HG03175 (cell line): ENCODE measurements around the gene EDN2.

Source experiments
- ATAC-seq: cut with Tn5 transposase; IDR thresholded peaks from one replicate; pipeline ENCODE4 v1.9.1; 2021; ENCODE audit warnings: mild to moderate bottlenecking, moderate library complexity; ENCODE audit not compliant: unreplicated experiment

Gene EDN2

GRCh38 chr1:41486053-41486370 lies 1.5 kb upstream of the EDN2 start:
- no peak for ATAC-seq

- ATAC-seq, result no peak
Observed at GRCh38 chr1:41485605-41486004, 1.1 kb upstream of the EDN2 start.

DNA sequence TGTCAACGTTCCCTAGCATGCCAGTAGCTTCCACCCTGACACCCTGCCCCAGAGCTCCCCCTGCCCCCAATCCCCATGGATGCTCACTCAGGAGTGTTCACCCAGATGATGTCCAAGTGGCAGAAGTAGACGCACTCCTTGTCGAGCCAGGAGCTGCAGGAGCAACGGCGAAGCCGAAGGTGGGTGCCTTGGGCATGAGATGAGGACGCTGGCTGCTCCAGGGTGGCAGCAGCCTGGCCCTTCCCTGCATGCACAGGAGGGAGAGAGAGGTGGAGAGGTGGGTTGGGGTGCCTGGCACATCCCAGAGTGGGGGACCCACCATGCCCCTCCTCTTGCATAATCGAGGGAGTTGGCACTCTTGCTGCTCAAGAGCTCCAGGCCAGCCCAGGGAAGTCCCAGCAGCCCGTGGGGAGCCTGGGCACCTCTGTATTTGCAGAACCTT lies 502 bp downstream of the EDN2 start:
- ATAC-seq, result no peak

- no peak for ATAC-seq
Observed at GRCh38 chr1:41483001-41483850, 1.3 kb downstream of the EDN2 start.

- no peak for ATAC-seq
Observed at GRCh38 chr1:41482001-41482765, 2.3 kb downstream of the EDN2 start.

GRCh38 chr1:41481109-41481775 lies 3.2 kb downstream of the EDN2 start:
- no peak for ATAC-seq

GRCh38 chr1:41480204-41481108 lies 4.0 kb downstream of the EDN2 start:
- ATAC-seq, result no peak

DNA sequence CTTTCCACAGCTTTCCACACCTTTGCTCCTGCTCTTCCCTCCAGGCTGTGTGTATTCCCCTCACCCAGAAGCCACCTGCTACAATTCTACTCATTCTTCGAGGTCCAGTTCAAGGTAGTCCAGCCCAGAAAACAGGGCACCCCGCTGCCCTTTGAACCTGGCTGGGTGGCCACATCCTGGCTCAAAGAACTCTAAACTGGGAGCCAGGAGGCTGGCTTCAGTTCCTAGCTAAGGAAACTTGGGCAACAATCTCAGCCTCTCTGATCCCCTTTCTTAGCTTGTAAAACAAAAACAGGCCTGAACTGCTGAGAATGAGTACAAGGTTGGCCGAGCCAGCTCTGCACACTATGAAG lies 4.7 kb downstream of the EDN2 start:
- no peak for ATAC-seq

DNA sequence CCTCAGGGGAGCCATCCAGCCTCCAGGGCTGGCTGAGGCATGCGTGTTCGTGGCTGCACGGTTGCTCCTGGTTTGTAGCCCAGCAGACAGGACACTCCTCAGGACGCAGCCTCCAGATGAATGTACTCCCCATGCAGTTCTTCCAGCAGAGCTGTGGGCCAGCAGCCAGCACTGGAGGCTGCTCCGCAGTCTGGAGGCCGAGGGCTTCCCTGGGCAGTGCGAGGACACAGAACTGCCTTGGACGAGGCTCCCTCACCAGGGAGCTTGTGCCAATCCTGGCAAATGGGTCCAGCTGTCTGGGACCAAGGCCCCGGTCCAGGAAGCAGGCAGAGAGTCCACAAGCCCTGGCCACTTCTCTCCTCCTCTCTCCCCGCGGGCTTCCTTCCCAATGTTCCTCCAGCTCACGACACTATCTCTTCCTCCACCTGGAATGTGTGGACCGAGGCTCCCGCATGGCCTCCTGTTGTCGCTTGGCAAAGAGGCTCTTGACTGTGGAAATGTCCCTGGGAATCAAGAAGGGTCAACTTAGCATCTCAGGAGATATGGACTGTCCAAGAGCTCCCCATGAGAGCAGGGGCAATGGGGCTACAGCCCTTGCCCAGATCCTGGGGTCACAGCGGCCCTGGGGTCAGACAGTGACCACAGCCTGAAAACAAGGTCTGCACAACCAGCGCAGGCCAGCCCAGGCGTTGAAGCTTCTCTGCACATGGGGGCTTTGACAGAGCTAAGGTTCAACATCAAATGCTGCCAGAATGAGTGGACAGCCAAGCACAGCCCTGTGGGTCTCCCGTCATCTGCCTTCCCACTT lies 5.3 kb downstream of the EDN2 start:
- no peak for ATAC-seq

- ATAC-seq, result no peak
Observed at GRCh38 chr1:41478118-41478748, 6.2 kb downstream of the EDN2 start.

GRCh38 chr1:41476807-41477361 lies 7.6 kb downstream of the EDN2 start:
- ATAC-seq, result no peak

DNA sequence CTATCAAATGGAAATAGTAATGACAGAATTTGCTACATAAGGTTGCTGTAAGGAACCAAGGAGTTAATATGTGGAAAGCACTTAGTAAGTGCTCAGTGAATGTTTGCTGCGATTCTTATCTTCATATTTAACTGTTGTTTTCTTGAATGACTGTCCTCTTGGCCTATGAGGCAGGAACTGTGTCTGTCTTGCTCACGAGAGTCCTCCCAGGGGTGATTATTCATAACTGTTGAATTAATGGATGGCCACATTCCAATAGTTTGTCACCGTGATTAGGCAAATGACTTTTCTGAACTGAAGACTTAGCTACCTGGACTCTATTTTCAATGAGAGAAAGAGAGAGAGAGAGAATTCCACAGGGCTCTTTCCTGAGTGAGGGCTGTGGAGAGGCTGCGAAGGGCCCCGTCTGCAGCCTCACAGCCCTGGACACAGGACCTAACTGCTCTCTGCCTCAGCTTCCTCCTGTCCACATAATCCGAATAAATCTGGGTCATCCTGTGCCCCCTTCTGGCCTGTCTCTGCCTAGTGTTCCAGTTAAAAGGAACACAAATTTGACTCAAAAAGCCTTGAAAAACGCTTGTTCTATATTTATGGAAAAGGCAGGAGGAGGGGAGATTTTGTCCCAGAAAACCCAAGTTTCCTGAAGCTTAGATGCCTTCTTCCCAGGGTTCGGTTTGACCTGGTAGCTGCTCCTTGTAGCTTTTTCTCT lies 8.5 kb downstream of the EDN2 start:
- ATAC-seq, result no peak

- ATAC-seq, result no peak
Observed at GRCh38 chr1:41475346-41475745, 9.1 kb downstream of the EDN2 start.

DNA sequence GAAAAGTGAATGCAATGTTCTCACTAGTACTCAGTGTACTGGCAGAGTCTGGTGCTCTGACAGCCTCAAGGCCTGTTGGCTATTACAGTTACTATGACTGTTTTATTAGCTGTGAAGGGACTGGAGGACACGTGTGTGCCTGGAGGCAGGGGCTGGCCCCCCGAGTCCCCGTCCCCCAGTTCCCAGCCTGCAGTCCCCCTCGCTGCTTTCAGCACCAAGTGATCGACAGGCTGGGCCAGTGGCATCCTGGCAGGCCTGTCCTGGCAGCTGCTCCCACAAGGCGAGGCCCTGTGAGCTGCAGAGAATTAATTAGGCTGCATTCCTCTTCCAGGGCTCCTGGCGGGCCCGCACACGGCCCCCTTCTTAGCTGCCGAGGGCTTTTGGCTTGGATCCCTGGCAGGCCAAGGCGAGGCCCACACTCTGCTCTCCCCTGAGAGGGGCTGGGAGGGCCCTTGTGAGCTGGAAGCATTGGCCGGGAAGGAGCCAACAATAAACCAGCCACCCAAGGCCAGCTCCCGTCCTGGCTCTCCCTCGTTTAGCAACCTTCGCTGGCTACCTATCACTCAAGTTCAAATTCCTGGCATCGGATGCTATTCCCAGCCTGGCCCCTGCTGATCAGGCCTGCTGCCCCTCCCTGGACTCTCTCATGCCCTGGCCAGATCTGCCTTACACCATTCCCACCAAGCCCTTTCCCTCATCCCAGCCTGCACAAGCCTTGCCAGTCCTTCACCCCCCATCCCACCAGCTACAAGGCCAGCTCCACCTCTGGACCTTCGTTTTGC lies 9.8 kb downstream of the EDN2 start:
- ATAC-seq, result no peak

DNA sequence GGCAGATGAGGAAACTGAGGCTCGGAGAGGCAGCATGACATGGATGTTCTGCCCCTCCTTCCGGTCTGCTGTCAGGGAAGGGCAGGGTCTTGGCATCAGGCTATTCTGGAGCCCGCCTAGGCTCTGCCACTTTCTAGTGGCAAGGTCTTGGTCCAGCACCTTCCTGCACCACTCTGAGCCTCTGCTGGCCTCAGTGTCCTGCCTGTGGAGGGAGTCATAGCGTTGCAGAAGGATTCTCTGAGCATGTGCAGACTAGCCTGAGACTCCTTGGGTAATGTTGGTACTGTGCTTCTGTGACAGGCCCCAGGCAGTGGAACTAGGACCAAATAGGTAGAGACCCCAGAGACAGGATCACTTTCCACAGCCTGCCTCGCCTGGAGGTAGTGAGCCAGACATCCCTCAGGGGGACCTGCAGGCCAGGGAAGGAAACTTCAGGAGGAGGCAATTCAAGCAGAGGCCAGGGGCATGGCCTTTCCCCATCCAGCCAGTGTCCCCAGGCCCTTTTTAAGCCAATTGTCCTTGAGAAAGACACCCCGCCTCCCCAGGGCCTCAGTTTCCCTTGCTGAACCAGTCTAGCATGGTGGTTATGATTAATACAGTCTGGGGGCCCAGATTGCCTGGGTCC lies 10.6 kb downstream of the EDN2 start:
- ATAC-seq, result no peak

DNA sequence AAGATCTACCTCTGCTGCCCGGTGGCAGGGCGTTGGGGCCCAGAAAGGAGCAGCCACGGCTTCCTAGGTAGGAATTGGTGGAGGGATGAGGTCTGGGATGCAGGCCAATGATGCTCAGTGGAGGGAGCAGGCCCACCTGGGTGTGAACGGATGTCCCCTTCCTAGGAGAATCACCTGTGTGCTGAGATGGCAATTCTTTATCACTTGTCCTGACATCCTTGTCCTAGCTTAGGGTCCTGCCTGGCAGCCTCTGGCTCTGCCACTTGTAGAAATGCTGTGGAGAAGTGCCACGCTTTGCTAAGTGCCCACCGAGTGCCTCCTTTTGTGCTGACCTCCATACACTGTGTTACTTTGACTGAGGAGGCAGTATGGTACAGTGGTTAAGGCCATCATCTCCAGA lies 12.8 kb downstream of the EDN2 start:
- ATAC-seq, result no peak

DNA sequence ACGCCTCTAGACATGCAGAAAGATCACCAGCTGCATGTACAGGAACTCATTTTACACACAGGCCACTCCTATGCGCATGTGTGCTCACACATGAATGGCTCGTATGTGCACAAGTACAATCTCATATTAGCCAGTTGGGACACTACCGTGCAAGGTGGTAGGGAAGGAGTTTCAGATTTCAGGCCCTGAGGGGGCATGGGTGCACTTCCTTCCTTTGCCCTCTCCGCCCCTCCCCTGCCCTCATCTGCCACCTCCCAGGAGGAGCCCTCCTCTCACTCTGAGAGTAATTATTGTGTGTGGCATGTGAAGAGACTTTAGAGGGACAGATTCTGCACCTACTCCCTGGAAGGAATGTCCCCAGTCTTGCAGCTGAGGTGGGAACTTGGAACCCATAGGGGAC lies 14.8 kb downstream of the EDN2 start:
- ATAC-seq, result no peak
